OCI-M2 (cell line): Measurements from ENCODE around the gene TM7SF2.

Experiments
- DNase-seq: peaks from one replicate; lab custom pipeline; 2025; ENCODE audit not compliant: unreplicated experiment; lab: John Stamatoyannopoulos, UW

The TM7SF2 gene

DNA sequence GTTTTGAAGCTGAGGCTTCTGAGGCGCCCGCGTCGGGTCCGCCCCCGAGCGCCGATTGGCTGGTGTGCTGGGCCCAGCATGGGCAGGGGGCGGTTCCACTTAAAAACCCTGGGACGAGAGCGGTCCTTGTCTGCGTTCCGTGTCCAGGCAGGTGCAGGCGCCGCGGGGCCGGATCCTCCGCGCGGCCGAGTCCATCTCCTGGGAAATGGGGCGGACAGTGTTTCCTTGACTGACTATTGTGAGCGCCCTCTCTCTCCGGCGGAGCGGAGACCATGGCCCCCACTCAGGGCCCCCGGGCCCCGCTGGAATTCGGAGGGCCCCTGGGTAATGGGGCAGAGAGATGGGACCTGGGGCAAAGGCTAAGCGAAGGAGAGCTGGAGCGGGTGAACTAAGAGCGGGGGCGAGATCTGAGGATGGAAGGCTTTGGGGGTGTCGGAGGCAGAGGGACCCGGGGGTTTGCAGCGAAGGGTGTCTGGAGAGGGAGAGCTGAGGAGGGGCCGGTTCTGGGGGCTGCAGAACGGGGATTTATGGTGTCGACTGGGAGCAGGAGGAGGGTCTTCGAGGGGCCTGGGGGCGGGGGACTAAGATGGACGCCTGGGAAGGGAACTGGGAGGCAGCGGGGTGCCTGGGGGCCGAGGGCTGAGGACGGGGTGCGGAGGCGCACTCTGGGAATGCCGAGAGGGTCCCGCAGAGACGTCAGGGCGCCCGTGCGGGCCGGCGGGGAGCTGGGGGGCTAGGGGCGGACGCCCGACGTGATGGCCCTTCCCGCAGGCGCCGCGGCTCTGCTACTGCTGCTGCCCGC lies at the start of gene TM7SF2:
TM7SF2 (plus strand) TSS at position 129 of the 802 bp plus-strand sequence; CDS start at position 273, 144 bp downstream.
- DNase-seq, result no peak

DNA sequence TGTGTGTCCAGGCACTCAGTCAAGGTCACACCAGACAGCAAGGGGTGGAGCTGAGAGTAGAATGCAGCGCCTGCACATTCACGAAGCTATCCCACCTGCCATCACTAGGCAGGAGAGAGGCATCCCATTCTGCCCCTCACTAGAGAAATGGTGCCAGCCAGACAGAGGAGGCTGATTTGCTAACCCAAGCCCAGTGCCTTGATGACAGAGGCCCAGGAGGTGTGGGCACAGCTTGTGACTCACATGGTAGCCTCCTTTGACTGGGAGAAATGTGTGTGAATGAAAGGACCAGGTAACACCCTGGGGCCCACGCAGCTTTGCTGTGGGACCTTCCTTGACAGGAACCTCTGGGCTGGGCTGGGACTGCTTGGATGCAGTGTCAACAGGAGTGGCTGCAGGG lies 48.1 kb upstream of the TM7SF2 start:
- DNase-seq, result no peak

DNA sequence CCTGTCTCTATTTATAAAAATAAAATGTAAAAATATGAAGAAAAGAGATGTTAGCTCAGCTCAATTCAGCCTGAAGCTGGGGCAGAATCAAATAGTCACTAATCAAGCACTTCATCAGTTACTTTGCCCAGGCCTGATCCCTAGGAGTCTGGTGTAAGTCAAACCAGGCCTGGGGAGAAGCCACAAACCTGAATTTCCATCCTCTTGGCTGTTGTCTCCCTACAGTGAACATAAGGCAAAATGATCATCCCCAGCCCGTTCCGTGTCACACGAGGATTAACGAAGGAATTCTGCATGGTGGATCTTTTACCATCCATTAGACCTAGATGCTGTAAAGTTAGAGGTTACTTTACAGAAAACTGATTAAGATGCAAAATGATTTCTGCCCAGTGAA lies 46.8 kb upstream of the TM7SF2 start:
- DNase-seq, result no peak

DNA sequence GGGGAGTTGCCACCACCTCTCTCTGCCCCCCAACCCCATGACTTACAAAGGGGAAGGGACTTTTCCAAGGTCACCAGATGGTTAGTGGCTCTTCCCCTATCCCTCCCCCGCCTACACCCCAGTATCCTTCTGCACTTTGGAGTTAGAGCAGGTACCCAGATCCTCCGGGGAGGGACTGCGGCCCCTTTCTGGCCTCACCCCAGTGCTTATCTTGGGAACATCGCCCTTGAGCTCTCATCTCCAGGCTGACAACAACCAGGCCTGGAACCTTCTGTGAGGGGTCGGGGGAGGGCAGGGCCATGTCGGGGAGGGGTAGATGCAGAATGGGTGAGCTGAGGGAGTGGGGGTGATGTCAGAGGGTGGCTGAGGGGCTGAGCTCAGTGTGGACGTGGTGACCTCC lies 45.8 kb upstream of the TM7SF2 start:
- no peak for DNase-seq

DNA sequence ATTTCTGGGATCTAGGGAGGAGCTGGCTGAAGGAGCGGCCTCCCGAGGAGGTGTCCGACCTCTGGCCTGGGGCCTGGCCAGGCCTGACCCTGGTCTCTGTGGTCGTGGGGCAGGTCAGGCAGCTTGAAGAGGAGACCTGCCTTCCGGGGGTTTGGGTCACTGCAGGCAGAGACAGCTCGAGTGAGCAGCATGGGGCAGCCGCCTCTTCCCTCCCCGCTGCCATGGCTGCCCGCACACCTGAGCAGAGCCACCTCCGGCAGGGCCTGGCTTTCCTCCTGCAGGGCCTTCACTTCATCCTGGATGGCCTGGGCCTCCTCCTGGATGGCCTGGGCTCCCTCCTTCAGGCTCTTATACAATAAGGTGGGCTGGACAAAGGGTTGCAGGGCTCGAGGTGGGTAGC lies 45.4 kb upstream of the TM7SF2 start:
- DNase-seq, result no peak

DNA sequence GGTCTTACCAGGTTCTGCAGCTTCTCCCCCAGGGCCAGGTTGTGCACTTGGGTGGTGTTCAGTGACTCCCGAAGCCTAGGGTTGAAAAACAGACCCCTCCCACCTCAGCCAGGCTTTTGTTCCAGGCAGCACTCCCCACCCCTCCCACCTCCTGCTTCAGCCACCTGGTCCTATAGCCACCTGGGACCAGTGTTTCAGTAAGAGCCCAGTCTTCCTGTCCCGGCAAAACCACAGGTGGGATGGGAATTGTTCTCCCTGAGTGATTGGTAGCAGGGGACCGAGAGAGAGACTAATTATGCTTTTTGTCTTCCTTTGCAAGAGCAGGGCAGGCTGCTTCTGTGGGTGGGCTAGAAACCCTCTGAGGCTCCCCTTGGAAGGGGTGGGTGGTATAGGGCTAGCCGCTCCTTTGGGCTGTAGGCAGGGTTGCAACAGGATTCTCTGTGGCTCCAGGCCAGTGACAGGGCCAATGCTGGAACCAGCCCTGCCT lies 44.8 kb upstream of the TM7SF2 start:
- no peak for DNase-seq

DNA sequence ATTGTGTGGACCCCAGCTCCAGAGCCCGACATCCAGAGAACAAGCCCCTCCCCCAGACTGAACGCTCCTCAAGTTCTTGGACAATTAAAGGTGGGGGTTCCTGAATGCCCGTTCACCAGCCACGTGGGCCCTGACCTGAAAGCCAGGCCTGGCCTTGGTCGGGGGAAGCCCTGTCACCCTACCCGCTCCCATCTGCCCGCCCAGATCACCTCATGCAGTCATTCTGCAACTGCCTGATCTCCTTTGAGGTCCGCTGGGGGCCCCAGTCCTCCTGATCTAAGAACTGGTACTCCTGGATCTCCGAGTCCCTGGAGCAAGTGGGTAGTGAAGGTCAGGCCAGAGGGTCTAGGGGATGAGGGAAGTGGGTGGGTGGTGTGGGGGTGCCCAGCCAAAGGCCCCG lies 44.2 kb upstream of the TM7SF2 start:
- DNase-seq, result no peak

DNA sequence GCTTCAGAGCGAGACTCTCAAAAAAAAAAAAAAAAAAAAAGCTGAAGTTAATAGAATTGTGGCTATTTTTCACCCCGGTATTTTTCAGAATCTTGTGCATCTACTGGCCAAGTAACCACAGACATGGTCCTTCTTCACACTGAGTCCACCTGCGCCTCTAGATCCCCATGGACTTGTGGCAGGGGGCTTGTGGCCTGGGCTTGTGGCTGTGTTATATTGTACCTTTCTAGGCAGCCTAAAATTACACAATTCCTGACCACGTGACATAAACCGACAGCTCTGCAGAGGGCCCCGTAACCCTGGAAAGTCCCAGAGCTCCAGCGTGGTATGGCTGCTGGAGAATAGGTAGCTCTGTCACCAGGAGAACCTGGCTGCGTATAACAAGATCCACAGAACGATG lies 42.5 kb upstream of the TM7SF2 start:
- no peak for DNase-seq

DNA sequence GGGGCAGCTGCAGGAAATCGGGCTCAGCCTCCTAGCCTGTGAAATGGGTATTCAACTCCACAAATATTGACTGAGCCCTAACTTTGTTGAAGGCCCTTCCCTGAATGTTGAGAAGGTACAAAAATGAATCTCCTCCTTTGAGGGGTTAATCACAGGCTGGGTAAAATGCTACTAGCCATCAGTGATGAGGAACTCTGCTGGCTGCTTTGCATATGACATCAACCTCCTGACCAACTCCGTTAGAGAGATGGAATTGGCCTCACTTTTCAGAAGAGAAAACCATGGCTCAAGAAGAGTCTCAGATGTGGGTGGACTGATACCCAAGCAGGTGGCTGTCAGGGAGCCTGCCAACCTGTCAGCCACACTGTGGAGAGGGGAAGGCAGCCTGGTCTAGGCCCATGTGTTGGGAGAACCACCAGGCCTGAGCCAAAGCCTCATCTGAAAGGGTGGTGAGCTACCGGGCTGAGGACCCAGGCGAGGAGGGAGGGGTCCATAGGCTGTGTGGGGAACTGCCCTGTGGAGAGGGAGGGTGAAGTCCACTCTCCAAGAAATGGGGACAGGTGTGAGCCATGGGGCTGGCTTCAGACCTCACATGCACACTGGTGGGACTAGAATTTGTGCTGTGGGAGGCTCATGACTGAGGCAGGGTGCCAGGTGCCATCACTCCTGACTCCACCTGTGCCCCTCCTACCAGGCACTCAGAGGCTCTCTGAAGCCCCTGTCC lies 39.6 kb upstream of the TM7SF2 start:
- no peak for DNase-seq

DNA sequence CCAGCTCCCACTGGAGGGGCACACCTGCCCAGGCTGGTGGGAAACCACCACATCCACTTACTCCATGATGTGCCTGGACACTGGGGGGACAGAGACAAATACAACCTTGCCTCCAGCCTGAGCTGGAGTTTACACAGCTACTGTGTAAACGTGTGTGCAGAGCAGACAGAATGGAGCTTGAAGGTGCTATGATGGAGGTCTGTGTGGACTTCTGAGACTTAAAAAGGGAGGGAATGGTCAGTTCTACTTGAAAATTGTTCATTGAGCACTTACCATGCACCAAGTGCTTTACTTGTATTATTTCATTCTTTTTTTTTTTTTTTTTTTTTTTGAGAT lies 39.1 kb upstream of the TM7SF2 start:
- no peak for DNase-seq

DNA sequence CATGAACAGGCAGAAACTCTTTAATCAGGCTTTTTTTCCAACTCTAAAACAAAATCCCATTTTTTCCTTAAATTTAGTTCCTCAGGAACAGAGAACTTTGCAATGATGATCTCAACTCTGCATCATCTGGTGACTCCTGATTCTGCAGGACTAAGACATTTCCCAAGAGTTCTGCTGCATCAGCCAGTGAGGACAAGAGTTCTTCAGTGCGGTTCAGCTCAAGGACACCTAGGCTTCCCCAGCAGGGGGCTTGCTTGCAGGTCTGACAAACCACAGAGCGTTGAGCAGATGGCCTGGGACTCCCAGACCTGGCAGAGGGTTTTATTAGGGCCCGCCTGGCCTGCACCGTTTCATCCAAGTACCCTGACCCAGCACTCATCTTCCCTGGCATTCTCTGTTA lies 34.2 kb upstream of the TM7SF2 start:
- DNase-seq, result no peak

DNA sequence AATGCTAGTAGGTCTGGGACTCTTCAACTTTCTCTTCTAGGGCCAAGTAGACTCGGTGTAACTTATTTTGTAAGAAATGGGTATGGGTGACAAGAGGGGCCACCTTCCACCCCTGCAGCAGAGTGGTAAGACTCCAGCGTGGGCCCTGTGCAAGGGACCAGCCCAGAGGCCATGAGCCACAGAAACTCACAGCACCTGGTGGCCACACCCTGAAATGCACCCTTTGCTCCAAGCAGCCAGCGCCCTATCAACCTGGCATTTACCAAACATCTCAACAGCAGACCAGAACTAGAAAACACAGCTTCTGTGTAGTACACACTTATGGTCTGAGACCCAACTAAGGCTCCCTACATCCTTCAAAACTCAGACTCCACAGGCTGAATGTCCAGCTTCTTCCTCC lies 33.5 kb upstream of the TM7SF2 start:
- DNase-seq, result no peak

DNA sequence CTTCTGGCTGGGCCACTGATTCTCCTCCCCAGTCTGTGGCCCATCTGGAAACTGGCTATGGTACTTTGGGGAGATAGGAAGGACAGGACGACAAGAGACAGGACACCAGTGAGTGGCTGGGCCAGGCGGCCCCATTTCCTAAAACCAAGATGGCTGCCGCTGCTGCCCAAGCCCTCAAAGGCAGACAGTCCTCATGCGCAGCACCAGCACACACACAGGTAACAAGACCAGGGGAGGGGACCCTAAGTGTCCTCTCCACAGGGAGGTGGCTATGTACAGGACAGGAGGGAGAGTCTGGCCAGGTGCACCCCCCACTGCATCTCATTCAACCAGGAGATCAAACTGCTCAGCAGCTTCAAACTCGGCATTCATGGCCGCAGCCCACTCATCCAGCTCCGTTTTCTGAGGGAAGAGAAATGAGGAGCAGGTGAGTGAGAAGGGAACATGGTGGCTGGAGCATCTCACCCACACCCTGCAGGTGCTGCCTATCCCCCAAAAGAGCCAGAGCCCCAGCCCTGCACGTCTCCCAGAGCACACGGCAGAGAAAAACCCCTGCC lies 32.8 kb upstream of the TM7SF2 start:
- no peak for DNase-seq

DNA sequence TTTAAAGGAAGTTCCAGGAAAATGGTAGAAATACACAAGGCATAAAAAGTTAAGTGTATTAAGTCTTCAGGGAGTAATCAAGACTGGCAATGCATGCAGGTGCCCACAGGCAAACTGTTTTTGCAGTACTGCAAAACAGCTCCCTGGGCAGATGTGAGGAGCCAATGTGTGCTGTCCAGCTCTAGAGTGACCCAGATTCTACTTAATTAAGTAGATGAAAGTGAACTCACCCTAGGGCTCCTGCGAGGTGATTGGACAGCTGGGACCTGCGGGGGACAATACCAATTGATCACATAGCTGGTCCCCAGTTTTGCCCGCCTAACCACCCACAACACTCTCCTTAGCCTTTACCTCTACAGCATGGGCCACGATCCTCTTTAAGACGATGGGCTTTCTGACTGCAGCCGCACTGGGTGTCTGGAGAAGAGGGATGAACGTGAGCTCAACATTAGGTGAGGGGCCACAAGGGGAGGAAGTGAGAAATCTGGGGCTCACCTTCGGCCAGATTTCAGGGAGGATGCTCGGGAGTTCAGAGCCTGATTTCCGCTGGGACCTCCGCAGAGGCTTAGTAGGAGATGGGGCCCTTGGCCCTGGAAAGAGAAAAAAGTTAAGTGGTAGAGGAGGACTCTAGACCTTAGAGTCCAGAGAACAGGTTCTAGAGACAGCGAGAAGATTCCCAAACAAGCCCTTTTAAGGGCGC lies 28.4 kb upstream of the TM7SF2 start:
- DNase-seq, result no peak

DNA sequence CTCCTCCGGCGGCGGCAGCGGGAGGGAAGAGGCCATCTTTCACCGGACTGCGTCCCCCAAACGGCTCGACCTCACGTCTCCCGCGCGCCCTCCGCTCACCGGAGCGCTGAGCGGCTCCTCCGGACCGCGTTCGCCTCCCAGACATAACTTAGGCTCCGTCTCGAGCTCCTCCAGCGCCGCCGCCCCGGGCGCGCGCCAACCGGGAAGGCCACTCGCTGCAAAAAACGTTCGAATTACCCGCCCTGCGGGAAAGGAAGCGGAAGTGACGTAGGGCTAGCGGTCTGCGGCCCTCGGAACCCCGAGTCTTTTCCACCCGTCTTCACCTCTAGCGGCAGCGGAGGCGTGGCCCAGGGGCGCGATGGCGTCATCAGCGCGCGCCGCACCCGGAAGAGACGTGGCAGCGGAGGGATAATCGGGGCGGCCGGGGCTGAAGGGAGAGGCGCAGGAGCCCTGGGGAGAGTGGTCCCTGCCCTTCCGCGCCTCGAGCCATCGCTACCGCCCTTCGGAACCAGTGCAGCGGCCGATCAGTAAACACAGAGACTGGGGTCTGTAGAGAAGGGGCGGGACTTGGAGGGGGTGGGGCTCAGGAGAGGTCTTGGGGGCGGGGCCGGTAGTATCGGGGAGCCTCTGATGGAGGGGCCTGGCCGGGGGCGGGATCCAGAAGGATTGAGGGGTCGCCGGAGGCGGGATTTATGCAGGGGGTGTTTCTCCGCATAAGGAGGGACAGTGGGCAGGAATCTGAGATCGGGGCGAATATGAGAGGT lies 27.7 kb upstream of the TM7SF2 start, which contains the start of the genes CDCA5 and ZFPL1:
CDCA5 (minus strand) TSS at position 207 of the 764 bp plus-strand sequence; CDS start at position 145, 62 bp downstream.
ZFPL1 (plus strand) TSS at position 389 of the 764 bp plus-strand sequence. CDS start 477 bp downstream, outside the sequence.
- DNase-seq, result peak; percentile 65

DNA sequence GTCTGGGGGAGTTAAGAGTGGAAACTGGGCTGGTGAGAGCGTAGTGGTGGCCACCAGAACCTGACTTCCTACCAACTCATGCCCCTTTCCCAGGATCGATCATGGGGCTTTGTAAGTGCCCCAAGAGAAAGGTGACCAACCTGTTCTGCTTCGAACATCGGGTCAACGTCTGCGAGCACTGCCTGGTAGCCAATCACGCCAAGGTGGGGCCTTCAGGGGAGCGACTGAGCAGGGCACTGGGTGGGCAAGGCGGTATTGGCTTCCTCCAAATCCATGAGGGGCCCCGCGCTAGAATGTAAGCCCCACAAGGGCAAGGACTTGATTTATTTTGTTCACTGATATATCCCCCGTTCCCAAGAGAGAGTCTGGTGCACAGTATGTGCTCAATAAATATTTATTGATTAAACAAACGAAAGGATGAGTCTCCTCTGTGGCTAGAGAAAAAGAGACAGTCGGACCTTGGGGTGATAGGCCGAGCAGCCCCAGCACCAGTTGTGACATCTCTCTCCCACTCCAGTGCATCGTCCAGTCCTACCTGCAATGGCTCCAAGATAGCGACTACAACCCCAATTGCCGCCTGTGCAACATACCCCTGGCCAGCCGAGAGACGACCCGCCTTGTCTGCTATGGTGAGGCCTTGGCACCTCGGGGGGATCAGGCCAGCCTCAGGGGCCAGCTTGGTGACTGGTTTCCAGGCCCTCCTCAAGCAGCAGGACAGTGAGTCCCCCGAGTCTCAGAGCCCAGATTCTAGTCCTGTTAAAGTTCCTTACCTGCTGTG lies 26.9 kb upstream of the TM7SF2 start:
- DNase-seq, result no peak

DNA sequence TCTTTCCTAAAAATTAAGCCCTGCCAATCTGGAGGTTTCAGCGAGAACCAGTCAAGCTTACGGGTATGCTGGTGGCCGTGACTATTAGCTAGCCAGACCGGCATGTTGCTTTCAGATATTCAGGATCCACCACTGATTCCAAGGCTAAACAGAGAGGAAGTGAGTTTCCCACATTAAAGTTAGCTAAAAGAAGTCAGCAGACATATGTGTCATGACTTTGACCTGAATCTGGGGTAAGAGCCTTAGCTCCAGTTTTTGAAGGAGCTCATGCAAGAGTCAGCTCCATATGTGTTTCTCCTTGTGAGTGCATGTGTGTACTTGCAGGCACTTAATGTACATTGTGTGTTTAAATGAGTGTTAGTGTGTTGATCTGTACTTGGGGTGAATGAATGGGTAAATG lies 26.2 kb upstream of the TM7SF2 start:
- DNase-seq, result no peak

DNA sequence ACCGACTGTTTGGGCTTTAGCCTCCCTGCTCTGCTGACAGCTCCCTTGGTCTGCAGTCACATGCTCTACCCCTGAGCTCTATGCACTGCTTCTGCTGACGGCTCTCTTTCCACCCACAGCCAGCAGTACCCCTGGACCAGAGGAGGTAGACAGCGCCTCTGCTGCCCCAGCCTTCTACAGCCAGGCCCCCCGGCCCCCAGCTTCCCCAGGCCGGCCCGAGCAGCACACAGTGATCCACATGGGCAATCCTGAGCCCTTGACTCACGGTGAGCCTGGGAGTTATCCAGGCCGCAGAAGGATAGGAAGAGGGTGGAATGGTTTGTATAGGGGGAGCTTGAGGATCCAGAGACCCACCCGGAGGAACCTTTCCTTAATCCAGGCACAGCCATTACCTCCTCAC lies 24.9 kb upstream of the TM7SF2 start:
- no peak for DNase-seq

DNA sequence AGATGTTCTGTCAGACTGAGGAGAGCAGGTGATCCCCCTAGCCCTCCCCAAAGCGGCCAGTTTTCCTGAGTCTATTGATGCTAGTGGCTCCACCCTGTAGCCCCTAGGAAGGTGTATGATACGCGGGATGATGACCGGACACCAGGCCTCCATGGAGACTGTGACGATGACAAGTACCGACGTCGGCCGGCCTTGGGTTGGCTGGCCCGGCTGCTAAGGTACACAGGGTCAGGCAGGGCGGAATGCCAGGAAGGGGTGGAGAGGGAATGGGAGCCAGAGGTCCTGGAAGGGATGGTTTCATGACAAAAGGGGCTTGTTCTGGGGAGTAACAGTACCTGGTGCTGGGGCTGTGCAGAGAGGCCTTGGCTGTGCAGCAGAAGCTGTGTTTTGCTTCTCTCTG lies 24.5 kb upstream of the TM7SF2 start:
- no peak for DNase-seq

DNA sequence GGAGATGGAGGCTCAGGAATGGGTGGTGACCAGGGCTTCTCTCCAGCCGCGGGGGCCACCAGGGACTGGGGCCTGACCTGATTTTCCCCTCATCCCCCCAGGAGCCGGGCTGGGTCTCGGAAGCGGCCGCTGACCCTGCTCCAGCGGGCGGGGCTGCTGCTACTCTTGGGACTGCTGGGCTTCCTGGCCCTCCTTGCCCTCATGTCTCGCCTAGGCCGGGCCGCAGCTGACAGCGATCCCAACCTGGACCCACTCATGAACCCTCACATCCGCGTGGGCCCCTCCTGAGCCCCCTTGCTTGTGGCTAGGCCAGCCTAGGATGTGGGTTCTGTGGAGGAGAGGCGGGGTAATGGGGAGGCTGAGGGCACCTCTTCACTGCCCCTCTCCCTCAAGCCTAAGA lies 23.8 kb upstream of the TM7SF2 start:
- DNase-seq, result no peak
